ENCODE data around the gene UFSP1. TPM values are rescaled to one million over a fixed set of nuclear protein-coding genes. Genes with fewer than 3 reads are reported as not detected.

Gene UFSP1
- total and polyA plus RNA-seq, 2 of the 13 experiments (the other 11 are each of a cell fraction or from before 2014, with no cell fraction given): 0.65 to 3.3 TPM

- TF ChIP-seq SETDB1 (CRISPR knock-in tag; IDR thresholded peaks at IDR 0.05; ENCODE audit: borderline replicate concordance) (no peak), KDM5B (CRISPR knock-in tag; IDR thresholded peaks at IDR 0.05; ENCODE audit: borderline replicate concordance) (peak; percentile 93), TFE3 (CRISPR knock-in tag; IDR thresholded peaks at IDR 0.05) (no peak), ZNF780A (CRISPR knock-in tag; IDR thresholded peaks at IDR 0.05) (no peak; the same call in 1 of the 2 replicates), POLR2G (IDR thresholded peaks at IDR 0.05; ENCODE audit: low read depth, low read length) (peak; percentile 70), XRCC5 (optimal IDR thresholded peaks at IDR 0.05; ENCODE audit: low read length) (no peak), GATA4 (IDR thresholded peaks at IDR 0.05; ENCODE audit: borderline replicate concordance, low read depth) (no peak), HMGXB4 (CRISPR knock-in tag; IDR thresholded peaks at IDR 0.05; ENCODE audit: borderline replicate concordance in 1 of 2, low read depth in 1 of 2) (peak in 1 of 2 experiments; percentile 58; a peak in 3 of 4 replicates), ZNF775 (CRISPR knock-in tag; IDR thresholded peaks at IDR 0.05; ENCODE audit: borderline replicate concordance) (no peak), ZNF678 (CRISPR knock-in tag; IDR thresholded peaks at IDR 0.05) (peak; percentile 76; the same call in 1 of the 2 replicates), FOXP1 (IDR thresholded peaks at IDR 0.05) (no peak), FOXP1 (CRISPR knock-in tag; IDR thresholded peaks at IDR 0.05) (no peak), ZNF569 (CRISPR knock-in tag; IDR thresholded peaks at IDR 0.05; ENCODE audit: borderline replicate concordance) (no peak), ZNF10 (CRISPR knock-in tag; IDR thresholded peaks at IDR 0.05; ENCODE audit: borderline replicate concordance, low read depth) (no peak), ZNF333 (CRISPR knock-in tag; IDR thresholded peaks at IDR 0.05; ENCODE audit: borderline replicate concordance) (peak; percentile 96; the same call in 1 of the 2 replicates), ZNF619 (CRISPR knock-in tag; IDR thresholded peaks at IDR 0.05) (0 out of 2 replicates have a peak, but pooled peaks have one; percentile 30), MAX (IDR thresholded peaks at IDR 0.05) (peak; percentile 95), ZNF441 (CRISPR knock-in tag; IDR thresholded peaks at IDR 0.05; ENCODE audit: borderline replicate concordance) (peak; percentile 78; the same call in 1 of the 2 replicates), ZNF44 (CRISPR knock-in tag; IDR thresholded peaks at IDR 0.05) (0 out of 2 replicates have a peak, but pooled peaks have one; percentile 68), MXD3 (CRISPR knock-in tag; IDR thresholded peaks at IDR 0.05) (peak; percentile 92), ZNF451 (CRISPR knock-in tag; IDR thresholded peaks at IDR 0.05) (peak; percentile 90), ZNF816 (CRISPR knock-in tag; IDR thresholded peaks at IDR 0.05; ENCODE audit: borderline replicate concordance) (peak; percentile 94), NFIB (CRISPR knock-in tag; IDR thresholded peaks at IDR 0.05; ENCODE audit: borderline replicate concordance) (no peak), YEATS4 (CRISPR knock-in tag; IDR thresholded peaks at IDR 0.05; ENCODE audit: borderline replicate concordance) (peak; percentile 86), CENPX (CRISPR knock-in tag; IDR thresholded peaks at IDR 0.05) (no peak), JUND (CRISPR knock-in tag; IDR thresholded peaks at IDR 0.05) (no peak; the same call in 1 of the 2 replicates)
These were observed at the start of gene UFSP1 (continued) for GRCh38 chr7:100888988-100889750.

All from HepG2 (cell line).